Lower leg skin (tissue), 3 donors: ENCODE measurements around the gene QSOX2.

ENCODE experiments used
- POLR2A ChIP-seq, 2 donors: fragments of 450-650 bp; IDR thresholded peaks; one replicate each; pipeline ENCODE4 v1.6.1; 2016 to 2017; ENCODE audit warnings: antibody characterized with exemption in 2 of 2, mild to moderate bottlenecking in 1 of 2, moderate library complexity in 1 of 2
- TF ChIP-seq, protein P1 (sequence below), 3 donors: fragments of 450-650 bp; IDR thresholded peaks; one replicate each; pipeline ENCODE4 v1.5.1; 2016; ENCODE audit warnings: antibody characterized with exemption in 3 of 3, mild to moderate bottlenecking in 3 of 3, moderate library complexity in 2 of 3

GRCh38 chr9:136235171-136235570, 10.4 kb downstream of the QSOX2 start:
- TF ChIP-seq, protein P1, sequence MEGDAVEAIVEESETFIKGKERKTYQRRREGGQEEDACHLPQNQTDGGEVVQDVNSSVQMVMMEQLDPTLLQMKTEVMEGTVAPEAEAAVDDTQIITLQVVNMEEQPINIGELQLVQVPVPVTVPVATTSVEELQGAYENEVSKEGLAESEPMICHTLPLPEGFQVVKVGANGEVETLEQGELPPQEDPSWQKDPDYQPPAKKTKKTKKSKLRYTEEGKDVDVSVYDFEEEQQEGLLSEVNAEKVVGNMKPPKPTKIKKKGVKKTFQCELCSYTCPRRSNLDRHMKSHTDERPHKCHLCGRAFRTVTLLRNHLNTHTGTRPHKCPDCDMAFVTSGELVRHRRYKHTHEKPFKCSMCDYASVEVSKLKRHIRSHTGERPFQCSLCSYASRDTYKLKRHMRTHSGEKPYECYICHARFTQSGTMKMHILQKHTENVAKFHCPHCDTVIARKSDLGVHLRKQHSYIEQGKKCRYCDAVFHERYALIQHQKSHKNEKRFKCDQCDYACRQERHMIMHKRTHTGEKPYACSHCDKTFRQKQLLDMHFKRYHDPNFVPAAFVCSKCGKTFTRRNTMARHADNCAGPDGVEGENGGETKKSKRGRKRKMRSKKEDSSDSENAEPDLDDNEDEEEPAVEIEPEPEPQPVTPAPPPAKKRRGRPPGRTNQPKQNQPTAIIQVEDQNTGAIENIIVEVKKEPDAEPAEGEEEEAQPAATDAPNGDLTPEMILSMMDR (IDR thresholded peaks at IDR 0.05): no peak
- TF ChIP-seq POLR2A (IDR thresholded peaks at IDR 0.05): no peak
